HG03342 (cell line): ENCODE measurements around the gene SEMA6D.

Experiments used
- ATAC-seq: cut with Tn5 transposase; IDR thresholded peaks from one replicate; pipeline ENCODE4 v1.9.1; 2021; ENCODE audit warnings: mild to moderate bottlenecking, moderate library complexity; ENCODE audit not compliant: unreplicated experiment

Gene SEMA6D

GRCh38 chr15:47786371-47786770 is 69.1 kb downstream of the SEMA6D start:
- ATAC-seq = no peak

GRCh38 chr15:47787875-47788274 is 70.6 kb downstream of the SEMA6D start:
- no peak for ATAC-seq

DNA sequence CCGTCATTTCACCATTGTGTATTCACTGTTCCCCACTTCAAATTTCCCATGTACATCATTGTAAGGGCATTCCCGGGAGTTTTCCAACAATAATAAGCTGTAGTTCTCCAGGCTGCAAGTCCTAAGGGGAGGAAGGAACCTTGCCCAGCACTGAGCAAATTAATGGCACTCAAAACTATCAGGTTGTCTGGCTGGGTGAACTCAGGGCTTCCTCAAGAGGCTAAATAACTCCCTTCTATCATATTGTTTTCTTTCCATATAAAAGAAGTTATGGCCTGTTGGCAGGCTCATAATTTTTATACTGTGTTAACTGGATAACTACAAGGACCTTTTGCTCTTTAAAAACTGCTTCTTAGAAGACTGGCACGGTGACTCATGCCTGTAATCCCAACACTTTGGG is 71.4 kb downstream of the SEMA6D start:
- no peak for ATAC-seq

DNA sequence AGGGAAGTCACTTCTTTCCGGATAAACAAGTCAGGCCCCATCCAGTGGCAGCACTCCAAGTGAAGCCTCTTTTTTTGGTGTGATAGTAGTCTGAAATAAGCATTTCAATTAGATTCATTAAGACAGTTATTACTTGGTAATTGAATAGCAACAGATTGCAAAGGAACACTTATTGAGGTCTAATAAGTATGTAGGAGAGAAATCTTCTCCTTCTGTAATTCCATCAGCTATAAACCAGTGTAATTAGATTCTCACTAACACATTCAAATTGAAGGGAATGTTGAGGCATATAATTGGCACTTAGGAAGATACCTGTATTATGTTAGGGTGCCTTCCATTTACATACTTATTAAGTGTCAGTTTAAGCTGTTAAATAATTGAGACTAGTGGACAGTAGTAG is 73.9 kb downstream of the SEMA6D start:
- ATAC-seq = no peak

- ATAC-seq = no peak
Measured at GRCh38 chr15:47792231-47792630, 74.9 kb downstream of the SEMA6D start.

GRCh38 chr15:47794252-47794914 is 77.1 kb downstream of the SEMA6D start:
- no peak for ATAC-seq

DNA sequence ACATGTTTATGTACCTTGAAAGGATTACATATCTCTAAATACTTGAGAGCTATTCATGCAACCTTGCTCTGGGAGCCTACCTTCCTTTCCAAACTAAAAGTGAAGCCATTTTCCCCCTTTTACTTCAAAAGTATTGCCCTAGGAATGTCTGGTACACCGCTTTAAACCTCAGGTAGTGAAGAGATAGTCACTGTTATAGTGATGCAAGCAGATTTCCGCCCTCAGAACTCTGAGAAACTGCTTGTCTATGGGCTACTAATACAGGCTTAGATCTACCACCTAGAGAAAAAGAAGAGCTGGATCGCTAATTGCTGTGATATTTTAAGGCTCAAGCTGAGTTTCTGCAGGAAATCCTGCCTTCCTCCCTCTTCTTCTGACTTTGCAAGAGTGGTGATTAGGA is 78.6 kb downstream of the SEMA6D start:
- no peak for ATAC-seq

GRCh38 chr15:47796339-47796738 is 79.0 kb downstream of the SEMA6D start:
- ATAC-seq = no peak

DNA sequence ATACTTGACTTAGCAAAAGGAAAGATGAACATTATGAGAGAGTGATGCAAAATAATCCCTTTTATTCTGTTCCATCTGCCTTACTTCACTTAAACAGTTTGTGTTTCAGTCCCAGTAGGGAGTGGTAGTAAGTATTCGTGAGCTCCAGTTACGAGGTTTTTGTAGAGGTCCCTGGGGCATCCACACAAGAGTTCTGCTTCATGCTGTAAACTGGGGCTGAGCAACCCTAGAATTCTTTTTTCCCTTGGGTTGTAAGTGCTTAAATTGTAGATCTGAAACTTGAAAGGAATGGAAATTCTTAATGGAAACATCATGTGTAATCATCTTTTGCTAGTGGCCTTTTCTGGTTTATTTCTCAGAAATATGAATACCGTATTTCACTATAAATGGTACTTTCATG is 79.5 kb downstream of the SEMA6D start:
- no peak for ATAC-seq

GRCh38 chr15:47801522-47801921 is 84.2 kb downstream of the SEMA6D start:
- ATAC-seq = no peak

DNA sequence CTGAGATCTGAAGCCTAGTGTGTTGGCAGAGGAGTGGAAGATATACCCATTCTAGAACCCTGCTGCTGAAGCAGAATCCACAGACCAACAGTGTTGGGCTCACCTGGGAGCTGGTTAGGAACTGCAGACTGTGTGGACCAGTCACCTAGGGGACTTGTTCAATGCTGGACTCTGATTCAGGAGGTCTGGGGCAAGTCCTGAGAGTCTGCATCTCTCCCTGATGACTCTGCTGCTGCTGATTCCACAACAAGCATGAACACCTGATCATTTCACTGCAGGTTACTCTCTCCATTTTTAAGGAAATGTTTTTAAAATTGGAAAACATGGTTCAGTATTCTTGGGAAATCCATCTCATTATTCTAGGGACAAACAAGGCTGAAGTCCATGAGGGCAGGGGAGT is 84.9 kb downstream of the SEMA6D start:
- no peak for ATAC-seq

DNA sequence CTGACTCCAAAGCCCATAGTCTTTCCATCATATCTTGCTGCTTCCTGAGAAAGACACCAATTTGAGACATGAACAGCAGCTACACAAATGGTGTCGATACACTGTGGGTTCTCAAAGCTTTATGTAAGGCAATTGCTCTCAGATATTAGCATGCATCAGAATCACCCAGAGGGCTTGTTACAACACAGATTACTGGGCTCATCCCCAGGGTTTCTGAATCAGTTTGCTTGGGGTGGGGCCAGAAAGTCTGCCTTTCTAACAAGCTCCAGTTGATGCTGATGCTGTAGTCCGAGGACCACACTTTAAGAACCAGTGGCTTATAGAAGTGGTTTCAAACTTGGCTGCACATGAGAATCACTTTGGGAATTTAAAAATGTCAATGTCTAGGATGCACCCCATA is 86.5 kb downstream of the SEMA6D start:
- ATAC-seq = no peak

DNA sequence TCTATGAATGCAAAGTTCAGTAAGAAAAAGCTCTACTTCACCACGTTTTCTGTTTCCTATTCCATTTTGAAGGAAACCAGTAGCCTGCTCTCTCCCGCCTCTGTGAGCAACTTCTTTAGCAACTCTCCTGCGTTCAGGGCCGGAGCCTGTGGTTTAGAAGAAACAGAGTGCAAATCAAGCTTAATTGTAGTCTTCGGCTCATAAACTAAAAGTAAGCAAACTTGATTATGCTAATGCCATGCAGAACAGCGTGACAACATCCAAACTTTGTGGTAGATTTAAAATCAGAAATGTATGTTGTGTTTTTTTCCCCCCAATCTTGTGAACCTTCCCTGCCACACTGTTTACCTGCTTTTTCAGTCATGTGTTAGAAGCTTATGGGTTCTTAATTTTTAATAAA is 87.4 kb downstream of the SEMA6D start:
- ATAC-seq = no peak

DNA sequence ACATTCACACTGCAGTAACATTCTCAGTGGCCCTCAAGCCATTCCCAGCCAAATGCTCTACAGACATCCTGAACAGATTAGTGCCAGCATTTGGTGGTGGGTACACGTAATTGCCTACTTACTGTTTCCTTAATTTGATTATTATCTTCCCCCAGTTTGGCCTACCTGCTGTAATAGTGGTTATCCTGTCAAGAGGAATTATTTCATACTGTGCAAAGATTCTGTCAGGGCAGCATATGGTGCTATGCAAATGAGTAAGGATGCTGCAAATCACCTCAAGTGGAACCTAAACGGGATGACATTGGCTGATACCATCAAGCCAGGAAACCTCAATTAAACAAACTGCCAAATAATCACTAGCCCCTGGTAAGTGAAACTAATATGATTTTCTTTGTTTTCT is 88.7 kb downstream of the SEMA6D start:
- ATAC-seq = no peak

DNA sequence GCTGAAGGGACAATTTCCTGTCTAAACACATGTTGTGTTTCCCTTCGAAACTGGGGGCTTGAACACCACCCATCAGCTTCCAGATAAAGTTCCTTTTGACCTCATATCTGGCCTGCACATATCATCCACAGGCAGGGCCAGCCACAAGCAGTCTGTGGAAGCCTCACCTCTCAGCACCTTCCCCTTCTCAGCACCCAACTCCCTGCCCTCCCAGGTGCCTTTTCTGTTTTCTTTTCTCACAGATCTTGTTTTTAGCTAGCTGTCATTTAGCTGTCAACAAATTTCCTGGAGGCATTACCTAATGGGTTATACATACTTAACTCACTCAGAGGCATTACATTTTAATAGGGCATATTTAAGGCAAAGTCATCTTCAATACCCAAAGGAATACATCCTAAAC is 93.9 kb downstream of the SEMA6D start:
- ATAC-seq = no peak

- ATAC-seq = peak; percentile 48
Measured at GRCh38 chr15:47812470-47812999, 95.2 kb downstream of the SEMA6D start.

- ATAC-seq = peak; percentile 89
Measured at GRCh38 chr15:47813748-47814384, 96.6 kb downstream of the SEMA6D start.

GRCh38 chr15:47814620-47815019 is 97.3 kb downstream of the SEMA6D start:
- no peak for ATAC-seq

DNA sequence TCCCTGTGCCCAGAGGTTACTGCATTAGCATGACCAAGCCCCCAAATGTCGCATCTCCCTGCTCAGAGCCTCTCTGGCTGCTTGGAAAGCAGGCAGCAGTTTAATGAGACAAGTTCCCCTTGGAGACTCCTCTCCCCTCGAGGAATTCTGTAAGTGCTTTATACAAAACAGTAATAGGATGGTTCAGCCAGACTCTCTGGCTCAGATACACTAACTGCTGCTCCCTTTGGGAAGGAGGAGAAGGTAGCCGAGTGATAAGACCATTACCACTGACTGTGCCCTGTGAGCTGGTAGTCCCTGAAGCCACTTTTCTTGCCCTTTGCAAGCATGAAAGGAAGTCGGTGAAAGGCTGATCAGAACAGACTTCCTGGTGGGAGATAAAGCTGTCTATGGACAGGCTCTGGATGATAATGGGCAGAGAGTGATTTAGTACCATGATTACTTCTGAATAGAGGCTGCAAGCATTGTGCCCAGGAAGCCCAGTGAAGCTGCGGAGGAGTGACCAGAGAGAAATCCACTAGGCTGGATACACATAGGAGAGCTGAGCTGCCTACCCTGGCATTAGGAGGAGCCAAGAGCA is 100.8 kb downstream of the SEMA6D start:
- ATAC-seq = no peak

GRCh38 chr15:47819158-47819557 is 101.9 kb downstream of the SEMA6D start:
- no peak for ATAC-seq

- ATAC-seq = no peak
Measured at GRCh38 chr15:47820057-47820746, 102.9 kb downstream of the SEMA6D start.
